NCI-H1092 treated with DMSO at 0.1 percent for 48 hours (cell line): ENCODE results near the gene SCAPER.

ENCODE experiments used
- DNase-seq: peaks from one replicate; lab custom pipeline; 2025; lab: John Stamatoyannopoulos, UW

Gene SCAPER, protein sequence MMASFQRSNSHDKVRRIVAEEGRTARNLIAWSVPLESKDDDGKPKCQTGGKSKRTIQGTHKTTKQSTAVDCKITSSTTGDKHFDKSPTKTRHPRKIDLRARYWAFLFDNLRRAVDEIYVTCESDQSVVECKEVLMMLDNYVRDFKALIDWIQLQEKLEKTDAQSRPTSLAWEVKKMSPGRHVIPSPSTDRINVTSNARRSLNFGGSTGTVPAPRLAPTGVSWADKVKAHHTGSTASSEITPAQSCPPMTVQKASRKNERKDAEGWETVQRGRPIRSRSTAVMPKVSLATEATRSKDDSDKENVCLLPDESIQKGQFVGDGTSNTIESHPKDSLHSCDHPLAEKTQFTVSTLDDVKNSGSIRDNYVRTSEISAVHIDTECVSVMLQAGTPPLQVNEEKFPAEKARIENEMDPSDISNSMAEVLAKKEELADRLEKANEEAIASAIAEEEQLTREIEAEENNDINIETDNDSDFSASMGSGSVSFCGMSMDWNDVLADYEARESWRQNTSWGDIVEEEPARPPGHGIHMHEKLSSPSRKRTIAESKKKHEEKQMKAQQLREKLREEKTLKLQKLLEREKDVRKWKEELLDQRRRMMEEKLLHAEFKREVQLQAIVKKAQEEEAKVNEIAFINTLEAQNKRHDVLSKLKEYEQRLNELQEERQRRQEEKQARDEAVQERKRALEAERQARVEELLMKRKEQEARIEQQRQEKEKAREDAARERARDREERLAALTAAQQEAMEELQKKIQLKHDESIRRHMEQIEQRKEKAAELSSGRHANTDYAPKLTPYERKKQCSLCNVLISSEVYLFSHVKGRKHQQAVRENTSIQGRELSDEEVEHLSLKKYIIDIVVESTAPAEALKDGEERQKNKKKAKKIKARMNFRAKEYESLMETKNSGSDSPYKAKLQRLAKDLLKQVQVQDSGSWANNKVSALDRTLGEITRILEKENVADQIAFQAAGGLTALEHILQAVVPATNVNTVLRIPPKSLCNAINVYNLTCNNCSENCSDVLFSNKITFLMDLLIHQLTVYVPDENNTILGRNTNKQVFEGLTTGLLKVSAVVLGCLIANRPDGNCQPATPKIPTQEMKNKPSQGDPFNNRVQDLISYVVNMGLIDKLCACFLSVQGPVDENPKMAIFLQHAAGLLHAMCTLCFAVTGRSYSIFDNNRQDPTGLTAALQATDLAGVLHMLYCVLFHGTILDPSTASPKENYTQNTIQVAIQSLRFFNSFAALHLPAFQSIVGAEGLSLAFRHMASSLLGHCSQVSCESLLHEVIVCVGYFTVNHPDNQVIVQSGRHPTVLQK (N-terminal part only)

GRCh38 chr15:76905013-76905839 is at the start of gene SCAPER:
TSS of gene SCAPER (minus strand) at chr15:76905340. CDS start at chr15:76883817, 21,523 bp downstream.
- peak; percentile 81 for DNase-seq

DNA sequence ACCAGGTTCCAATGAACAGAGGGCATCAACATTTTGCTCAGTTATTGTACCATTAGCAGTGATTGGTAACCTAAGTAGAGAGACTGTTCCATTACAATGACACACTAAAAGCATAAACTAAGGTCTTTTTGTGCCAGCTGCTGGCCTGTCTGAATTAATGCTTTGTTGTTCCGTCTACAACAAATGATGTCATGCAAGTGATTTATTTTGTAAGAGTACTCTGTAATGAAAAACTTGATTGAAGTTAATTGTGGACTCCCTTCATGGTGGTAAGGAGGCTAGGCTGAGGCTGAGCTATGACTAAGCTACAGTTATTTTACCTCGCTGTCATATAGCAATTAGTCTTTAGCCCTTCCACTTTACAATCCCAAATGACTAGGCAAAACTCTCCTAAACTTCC is 49.6 kb upstream of the SCAPER start:
- no peak for DNase-seq

DNA sequence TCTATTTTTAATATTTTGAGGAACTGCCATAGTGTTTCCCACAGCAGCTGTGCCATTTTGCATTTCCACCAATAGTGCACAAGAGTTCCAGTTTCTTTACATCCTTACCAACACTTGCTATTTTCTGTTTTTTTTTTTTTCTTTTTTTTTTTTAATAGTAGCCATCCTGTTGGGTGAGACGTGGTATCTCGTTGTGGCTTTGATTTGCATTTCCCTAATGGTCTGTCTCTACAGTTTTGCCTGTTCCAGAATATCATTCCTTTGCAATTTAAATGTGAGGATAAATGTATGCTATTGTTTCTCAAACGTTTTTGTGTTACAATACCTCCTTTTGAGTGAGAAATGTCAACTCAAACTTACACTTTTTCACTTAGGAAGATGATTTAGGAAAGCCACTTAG is 48.8 kb upstream of the SCAPER start:
- DNase-seq, result no peak

- no peak for DNase-seq
These were observed 46.1 kb upstream of the SCAPER start for GRCh38 chr15:76951220-76951619.

GRCh38 chr15:76947454-76947853 is 42.3 kb upstream of the SCAPER start:
- DNase-seq, result no peak

DNA sequence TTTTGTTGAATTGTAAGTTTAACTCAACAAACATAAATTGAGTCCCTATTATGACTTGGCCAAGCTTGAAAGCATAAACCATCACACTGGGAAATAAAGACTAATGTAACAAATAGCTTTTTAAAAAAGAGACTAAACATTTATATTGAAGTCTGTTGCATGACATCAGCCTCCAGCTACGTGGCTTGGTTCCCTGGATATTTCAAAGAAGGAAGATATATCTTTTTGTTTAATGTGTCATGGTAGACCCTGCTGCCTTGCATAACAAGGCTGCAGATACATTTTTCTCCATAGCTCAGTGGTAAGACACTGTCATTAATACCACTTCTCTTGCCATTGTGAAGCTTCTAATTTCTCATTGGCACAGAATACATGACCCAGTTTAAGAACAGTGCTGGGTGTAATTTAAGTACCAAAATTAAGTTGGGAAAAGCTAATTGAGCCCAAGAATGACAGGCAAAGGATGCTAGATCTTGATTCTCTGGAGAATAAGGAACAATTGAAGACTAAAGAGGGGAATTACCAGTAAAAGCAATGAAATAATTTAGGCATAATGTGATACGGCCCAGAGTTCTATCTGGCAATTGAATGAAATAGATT is 40.5 kb upstream of the SCAPER start:
- DNase-seq, result no peak

GRCh38 chr15:76942331-76942730 is 37.2 kb upstream of the SCAPER start:
- DNase-seq, result no peak

DNA sequence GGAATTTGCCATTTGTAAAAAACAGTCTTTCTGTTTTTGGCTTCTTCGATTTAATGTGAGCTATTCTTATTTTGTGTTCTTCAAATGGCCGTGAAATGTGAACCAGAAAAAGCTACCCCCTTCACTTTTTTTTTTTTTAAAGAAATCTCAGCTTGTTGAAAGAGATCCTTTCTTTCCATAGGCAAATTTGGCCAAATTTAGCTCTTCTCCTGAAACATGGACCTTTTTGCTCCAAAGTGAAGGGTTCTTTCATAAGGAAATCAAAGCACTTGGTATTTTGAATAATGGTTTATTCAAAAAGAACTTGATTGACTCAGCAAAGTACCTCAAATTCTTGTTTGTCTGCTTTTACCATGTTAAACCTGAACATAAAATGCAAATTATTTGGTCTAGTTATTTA is 36.5 kb upstream of the SCAPER start:
- no peak for DNase-seq

DNA sequence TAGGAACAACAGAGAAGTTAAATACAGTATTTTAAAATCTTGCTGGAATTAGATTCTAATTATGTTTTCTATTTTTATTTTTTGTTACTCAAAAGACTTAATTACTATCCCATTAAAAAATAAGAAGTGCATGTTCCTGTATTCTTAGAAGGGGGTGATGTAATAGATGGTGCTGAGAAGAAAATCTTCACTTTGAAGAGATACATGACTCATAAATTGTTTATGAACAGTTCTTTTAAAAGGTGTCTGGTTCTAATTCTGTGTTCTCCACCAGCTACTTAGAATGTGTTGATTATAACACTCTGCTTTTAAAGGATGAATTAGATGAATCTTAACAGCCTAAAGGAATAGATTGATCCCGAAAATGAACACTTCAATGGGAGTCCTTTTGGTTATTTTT is 34.6 kb upstream of the SCAPER start:
- DNase-seq, result no peak

- DNase-seq, result no peak
These were observed 33.6 kb upstream of the SCAPER start for GRCh38 chr15:76938752-76939151.

DNA sequence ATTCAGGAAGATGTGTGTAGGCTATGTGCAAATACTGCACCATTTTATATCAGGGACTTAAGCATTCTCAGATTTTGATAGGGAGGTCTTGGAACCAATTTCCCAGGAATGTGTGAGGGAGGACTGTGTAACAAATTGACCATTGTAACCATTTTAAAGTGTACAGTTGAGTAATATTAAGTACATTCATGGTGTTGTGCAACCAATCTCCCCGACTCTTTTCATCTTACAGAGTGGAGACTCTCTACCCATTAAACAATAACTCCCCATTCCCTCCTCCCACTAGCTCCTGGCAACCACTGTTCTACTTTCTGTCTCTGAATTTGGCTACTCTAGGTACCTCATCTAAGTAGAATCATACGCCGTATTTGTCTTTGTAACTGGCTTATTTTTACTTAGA is 31.5 kb upstream of the SCAPER start:
- no peak for DNase-seq

DNA sequence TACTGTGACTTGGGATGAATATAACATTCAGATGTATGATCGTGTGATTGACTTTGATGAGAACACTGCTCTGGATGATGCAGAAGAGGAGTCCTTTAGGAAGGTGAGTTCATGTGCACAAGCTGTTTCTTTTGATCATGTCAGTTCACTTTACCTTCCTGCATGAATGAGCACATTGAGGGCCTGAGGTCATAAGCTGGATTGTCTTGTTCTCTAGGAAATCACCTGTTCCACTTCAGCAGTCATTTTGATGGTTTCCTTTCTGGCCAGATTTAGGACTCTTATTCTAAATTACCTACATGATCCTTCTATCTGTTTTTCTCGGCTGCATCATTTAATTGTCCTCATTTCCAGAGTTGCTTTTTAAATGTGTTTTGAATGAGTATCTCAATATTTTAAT is 30.5 kb upstream of the SCAPER start:
- DNase-seq, result peak; percentile 2

- no peak for DNase-seq
These were observed 27.2 kb upstream of the SCAPER start for GRCh38 chr15:76932135-76932966.

- peak; percentile 87 for DNase-seq
These were observed 26.4 kb upstream of the SCAPER start, which contains the start of gene RCN2 for GRCh38 chr15:76931397-76932134. TSS of gene RCN2 (plus strand) at chr15:76931749. CDS start at chr15:76931842, 93 bp downstream.

DNA sequence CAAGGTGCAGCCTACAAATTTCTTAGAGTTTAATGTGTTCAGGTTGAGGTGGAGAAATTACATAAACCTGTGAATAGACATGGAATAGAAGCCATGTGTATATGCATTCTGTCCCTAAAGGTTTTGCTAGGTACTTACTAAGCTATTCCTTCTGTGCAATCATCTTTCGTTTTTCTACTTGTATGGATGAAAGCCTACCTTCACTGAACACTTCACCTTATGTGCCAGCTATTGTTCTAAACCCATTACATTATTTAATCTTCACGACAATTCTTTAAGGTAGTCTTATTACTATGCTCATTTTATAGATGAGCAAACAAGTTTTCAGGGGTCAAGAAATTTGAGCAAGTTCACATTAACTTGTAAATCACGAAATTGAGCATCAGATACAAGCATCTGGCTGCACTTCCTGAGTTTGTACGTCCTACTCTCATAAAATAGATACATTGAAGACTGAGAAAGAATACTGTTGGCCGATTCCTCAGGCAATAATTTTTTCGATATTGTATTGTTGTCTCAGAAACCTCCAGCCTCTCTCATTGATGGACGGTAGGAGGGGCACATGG is 25.8 kb upstream of the SCAPER start:
- DNase-seq, result no peak

DNA sequence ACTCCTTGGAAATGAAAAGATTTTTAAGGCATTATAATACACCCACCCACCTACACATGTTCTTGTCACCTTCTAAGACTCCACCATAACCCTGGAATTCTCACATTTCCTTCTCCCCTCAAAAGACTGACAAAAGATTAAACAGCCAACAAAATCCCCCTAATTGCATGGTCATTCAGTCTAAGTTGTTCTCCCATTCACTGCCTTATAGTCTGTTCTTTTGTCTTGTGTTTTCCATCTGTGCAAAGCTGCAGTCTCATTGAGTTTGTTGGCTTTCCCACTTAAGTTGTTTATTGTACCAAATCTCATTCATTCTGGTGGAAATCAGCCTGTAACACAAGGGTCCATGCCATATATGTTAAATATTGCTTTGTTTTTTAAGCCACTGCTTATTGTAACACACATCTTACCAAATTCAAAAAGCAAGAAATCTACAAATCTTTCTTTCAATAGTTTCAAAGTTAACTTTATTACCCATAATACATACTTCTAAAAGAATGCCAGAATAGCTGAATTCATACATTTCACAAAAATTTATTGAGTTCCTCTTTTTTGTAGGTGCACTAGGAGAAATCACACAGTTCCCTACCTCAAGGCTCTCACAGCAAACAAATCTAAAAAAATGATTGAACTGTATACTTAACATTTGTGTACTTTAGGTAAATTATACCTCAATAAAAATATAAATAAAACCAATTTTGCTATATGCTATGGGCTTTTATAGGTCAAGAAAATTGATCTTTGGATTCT is 24.0 kb upstream of the SCAPER start:
- no peak for DNase-seq

- DNase-seq, result no peak
These were observed 23.1 kb upstream of the SCAPER start for GRCh38 chr15:76928201-76928600.

GRCh38 chr15:76916369-76916768 is 11.2 kb upstream of the SCAPER start:
- DNase-seq, result no peak
